RWPE1 (cell line): Measurements from ENCODE around the gene LMF1.

Experiments used
- CTCF ChIA-PET: fragments of 350-600 bp; sonication (Branson Sonifier 250); formaldehyde crosslinking; extraction: SDS; loops from one replicate; lab custom pipeline; 2021; lab: Yijun Ruan, JAX
- POLR2A ChIA-PET: fragments of 400-600 bp; formaldehyde crosslinking; extraction: SDS; loops from one replicate; lab custom pipeline; 2020; ENCODE audit warnings: antibody characterized with exemption; ENCODE audit not compliant: low non-redundant PET; lab: Yijun Ruan, JAX
- DNase-seq: peaks from one replicate; pipeline ENCODE4 v3.0.0; 2012; ENCODE audit warnings: low spot score
- H3K27ac ChIP-seq: fragments of 450-650 bp; 2 replicates; pipeline ENCODE4 v1.5.1; 2017
- TF ChIP-seq, protein P1 (sequence below): fragments of 450-650 bp; conservative IDR thresholded peaks from 2 replicates; pipeline ENCODE4 v1.5.1; 2017; ENCODE audit warnings: low read depth, mild to moderate bottlenecking

Gene LMF1

DNA sequence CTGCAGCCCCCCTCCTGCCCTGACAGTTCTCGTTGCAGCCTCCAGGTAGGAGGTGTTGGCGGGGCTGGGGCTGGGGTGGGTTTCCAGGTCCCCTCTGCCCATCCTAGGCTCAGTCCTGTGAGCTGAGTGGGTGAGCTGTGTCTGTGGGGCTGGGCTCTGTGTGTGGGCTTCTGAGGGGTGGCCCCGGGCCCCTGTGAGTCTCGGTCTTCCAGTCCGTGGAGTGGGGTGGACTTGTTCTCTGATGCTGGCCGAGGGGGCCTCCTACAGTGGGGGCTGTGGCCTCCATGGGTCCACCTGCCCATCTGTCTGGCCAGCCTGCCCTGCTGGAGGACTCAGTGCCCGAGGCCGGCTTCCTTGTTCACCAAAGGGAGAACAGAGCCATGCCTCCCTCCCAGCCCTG, 43.4 kb upstream of the LMF1 start:
- H3K27ac ChIP-seq, result no peak overlapping the region
- TF ChIP-seq, protein P1, sequence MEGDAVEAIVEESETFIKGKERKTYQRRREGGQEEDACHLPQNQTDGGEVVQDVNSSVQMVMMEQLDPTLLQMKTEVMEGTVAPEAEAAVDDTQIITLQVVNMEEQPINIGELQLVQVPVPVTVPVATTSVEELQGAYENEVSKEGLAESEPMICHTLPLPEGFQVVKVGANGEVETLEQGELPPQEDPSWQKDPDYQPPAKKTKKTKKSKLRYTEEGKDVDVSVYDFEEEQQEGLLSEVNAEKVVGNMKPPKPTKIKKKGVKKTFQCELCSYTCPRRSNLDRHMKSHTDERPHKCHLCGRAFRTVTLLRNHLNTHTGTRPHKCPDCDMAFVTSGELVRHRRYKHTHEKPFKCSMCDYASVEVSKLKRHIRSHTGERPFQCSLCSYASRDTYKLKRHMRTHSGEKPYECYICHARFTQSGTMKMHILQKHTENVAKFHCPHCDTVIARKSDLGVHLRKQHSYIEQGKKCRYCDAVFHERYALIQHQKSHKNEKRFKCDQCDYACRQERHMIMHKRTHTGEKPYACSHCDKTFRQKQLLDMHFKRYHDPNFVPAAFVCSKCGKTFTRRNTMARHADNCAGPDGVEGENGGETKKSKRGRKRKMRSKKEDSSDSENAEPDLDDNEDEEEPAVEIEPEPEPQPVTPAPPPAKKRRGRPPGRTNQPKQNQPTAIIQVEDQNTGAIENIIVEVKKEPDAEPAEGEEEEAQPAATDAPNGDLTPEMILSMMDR, result no peak
- DNase-seq, result no peak
- ChIA-PET CTCF (no interaction called here), POLR2A (no interaction called here)

DNA sequence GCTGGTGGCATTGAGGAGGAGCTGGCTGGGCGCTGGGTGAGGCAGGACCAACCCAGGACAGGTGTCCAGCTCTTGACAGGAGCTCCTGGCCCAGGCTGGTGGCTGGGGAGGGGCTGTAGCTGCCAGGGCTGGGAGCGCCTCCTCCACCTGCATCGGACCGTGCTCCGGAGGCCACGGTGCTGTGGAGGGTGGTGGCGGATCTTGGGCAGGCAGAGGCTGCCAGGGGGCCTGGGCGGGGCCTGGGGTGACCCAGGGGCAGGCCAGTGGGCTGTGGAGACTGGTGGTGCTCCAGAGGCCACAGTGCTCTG, 42.8 kb upstream of the LMF1 start:
- DNase-seq, result no peak
- POLR2A ChIA-PET, result no interaction called here
- TF ChIP-seq, protein P1, result no peak
- no peak overlapping the region for H3K27ac ChIP-seq
- CTCF ChIA-PET, result no interaction called here

DNA sequence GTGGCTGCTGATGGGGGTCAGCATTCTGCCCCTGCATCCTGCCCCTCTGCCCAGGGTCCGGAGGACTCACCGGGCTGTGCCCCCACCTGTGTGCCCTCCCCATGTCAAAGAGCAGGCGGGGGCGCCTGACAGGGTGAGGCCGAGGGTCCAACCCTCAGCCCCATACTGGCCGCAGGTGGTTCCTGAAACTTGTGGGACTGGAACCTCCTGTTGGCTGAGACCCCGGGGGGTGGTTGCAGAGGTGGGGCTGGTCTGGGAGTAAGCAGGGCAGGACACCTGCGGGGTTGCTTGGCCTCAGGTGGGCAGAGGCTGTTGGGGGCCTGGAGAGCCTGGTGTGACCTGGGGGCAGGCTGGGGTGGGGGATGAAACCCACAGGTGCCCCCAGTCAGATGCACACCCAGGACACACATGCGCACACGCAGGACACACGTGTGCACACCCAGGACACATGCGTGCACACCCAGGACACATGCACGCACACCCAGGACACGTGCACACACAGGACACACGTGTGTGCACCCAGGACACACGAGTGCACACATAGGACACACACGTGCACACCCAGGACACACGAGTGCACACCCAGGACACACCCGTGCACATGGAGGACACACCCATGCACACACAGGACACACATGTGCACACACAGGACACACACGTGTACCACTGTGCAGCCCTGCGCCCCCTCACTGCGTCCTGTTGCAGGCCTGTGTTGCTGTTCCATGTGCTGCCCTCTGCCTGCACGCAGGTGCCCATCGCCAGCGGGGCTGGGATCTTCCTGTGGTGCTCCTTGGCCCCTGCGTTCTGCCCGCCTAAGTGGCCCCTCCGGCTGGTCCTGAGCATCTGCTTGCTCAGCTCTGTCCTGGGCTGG, 42.2 kb upstream of the LMF1 start:
- POLR2A ChIA-PET, result no interaction called here
- no peak overlapping the region for H3K27ac ChIP-seq
- no peak for DNase-seq
- TF ChIP-seq, protein P1, result no peak
- CTCF ChIA-PET, result no interaction called here

DNA sequence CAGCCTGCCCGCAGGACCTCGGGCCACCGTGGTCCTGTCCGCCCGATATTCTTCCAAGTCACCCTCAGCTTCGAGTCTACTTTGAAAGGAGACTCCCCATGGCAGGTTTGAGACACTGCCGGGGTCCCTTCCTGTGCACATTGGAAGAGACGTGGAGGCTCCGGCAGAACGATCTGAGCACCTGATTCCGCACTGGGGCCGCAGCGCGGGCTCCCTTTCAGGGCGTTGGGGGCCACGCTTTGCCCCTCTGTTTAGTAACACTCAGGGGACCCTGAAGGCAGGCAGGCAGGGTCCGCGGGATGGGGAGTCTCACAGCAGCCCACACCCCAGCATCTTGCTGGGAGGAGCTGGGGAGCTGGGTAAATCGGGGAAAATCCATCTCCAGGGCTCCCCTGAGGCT, 41.4 kb upstream of the LMF1 start:
- POLR2A ChIA-PET, result no interaction called here
- CTCF ChIA-PET, result no interaction called here

DNA sequence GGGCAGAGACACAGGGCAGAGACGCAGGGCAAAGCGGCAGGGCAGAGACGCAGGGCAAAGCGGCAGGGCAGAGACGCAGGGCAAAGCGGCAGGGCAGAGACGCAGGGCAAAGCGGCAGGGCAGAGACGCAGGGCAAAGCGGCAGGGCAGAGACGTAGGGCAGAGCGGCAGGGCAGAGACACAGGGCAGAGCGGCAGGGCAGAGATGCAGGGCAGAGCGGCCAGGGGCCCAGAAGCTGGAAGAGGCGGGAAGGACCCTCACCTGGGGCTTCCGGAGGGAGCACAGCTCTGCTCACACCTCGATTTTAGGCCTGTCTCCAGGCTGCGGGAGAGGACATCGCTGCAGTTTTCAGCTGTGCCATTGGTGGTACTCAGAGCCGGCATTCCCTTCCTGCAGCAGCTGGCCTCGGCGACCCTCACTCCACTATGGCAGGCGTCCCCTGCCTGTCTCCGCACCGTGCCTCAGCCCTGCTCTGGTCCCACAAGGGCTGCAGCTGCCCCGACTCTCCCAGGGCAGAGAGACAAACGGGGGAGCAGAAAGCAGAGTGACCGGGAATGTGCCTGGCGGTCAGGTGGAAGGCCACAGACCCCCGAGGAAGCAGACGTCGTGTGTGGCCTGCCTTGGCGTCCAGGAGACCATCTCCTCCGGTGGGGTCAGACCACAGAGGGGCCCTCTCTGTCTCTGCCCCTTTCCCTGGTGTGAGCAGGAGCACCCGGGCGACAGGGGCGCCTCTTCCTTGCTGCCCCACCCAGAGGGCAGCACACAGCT, 40.7 kb upstream of the LMF1 start:
- no peak for DNase-seq
- CTCF ChIA-PET, result interaction anchor here (0.5 kb wide), 1 partner anchor 158 kb away, joined by 3 read pairs; no protein-coding TSS in a partner anchor
- H3K27ac ChIP-seq, result no peak overlapping the region
- POLR2A ChIA-PET, result no interaction called here
- TF ChIP-seq, protein P1, result no peak

More for the DNA sequence above, 41.4 kb upstream of the LMF1 start:
- TF ChIP-seq, protein P1, result no peak
- no peak for DNase-seq
- H3K27ac ChIP-seq, result no peak overlapping the region

DNA sequence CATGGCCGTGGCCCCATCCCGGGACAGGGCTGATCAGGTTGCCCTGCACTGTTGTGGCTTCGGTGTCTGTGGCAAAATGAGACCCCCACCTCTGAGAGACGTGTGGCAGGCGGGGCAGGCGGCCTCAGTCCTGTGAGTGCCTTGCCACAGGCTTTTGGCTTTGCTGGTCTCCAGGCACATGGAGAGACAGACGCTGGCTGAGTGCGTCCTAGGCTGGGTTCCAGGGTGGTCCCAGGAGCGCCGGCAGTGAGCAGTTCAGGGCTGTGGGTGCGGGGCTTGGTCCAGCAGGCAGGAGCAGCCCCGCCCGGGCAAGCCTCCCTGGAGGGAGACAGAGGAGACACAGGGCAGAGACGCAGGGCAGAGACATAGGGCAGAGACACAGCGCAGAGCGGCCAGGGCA, 40.0 kb upstream of the LMF1 start:
- no peak for DNase-seq
- TF ChIP-seq, protein P1, result no peak
- ChIA-PET CTCF (no interaction called here), POLR2A (no interaction called here)
- H3K27ac ChIP-seq, result no peak overlapping the region
